ENCODE results near the gene ARHGAP44.
"Not testable (repeated sequence)": the region's sequence is repeated elsewhere in the genome, so short reads cannot be mapped to it uniquely, and the experiment has no call there.

The ARHGAP44 gene

DNA sequence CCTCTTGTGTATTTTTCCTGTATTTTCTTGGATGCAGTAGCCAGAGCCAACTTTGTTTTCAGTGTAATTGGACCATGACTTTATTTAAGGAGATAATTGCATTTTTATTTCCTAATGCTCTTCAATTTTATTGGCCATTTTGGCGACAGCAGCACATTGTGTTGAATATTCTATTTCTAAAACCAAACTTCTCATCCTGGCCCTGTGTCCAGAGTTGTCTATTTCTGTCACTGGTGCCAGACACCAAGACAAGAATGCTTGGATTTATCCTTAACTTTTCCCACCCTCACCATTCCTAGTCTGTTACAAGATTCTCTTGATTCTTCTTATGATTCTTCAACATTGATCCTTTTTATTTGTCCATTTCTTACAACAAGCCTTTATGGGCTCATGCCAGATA lies 37.1 kb downstream of the ARHGAP44 start:
- no peak for DNase-seq

DNA sequence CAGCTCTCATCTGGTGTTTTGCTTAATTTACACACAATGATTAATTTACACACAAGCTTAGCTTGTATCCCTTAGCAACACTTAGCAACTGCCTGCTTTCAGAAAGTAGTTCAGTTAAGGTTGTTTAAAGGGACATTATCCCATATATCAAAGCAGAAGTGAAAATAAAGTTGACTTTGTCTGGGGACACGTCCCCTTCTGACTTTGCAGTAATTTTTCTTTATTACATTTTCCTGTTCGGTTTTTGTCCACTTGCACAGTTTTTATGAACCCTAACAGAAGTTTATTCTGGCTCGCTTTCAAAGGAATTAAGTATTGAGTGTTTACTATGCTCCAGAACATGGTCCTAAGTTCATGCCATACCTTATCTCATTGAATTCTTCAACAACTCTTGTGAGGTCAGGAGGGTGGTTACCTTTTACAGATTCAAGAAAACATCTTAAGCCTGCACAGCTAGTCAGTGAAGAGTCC lies 41.5 kb downstream of the ARHGAP44 start:
- DNase-seq: no peak

GRCh38 chr17:12831839-12832238 lies 42.5 kb downstream of the ARHGAP44 start:
- DNase-seq: no peak

DNA sequence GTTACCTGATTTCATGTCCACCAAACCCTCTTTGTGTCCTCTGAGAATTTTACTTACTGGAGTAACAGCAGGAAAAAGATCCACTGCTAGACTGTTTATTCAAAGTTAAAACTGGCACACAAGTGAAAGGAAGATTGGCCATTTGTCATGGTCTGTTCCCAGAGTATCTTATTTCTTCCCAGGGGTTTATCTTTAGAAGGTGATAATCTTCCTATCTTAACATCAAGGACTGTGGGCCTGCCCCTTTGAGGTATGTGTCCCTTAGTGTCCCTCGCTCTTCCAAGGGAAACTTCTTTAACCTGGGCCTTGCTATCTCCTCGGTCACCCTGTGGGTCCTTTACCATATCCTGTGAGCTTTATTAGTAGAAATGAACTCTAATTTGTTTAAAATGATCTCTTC lies 49.7 kb downstream of the ARHGAP44 start:
- DNase-seq: no peak

DNA sequence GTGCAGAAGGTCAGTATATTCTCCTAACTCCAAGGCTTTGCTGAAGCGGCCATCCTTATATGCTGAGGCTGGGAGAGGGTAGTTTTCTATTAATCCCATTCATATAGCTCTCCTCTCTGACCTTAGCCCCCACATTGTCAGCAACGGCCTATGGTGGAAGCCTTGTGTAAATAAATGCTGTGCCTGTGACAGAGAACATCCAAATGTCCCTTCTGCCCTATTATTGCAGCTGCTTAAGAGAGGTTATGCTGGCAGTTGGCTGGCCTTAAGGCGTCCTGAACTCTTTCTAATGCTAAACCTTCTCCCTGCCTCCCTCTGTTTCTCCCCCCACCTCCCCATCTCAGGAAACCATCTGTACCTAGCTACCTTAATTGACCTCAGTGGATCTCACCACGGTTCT lies 53.6 kb downstream of the ARHGAP44 start:
- no peak for DNase-seq

DNA sequence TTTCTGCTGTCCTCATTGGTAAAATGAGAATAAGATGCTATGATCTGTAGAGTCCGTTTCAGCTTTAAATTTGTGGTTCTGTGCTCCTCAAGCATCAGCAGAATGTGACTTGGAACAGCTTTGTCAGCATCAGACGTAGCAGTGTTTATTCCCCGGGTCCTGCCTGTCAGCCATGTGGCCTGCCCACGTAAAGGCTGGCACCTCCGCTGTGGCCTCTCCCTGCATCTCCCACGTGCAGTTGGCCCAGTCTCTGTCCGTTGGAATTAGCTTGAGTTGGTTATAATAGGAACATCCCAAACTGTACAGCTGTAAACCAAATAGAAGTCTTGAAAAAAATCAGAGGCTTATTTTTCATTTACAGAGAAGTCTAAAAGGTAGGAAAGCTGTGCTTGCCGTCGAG lies 61.7 kb downstream of the ARHGAP44 start:
- DNase-seq: no peak

DNA sequence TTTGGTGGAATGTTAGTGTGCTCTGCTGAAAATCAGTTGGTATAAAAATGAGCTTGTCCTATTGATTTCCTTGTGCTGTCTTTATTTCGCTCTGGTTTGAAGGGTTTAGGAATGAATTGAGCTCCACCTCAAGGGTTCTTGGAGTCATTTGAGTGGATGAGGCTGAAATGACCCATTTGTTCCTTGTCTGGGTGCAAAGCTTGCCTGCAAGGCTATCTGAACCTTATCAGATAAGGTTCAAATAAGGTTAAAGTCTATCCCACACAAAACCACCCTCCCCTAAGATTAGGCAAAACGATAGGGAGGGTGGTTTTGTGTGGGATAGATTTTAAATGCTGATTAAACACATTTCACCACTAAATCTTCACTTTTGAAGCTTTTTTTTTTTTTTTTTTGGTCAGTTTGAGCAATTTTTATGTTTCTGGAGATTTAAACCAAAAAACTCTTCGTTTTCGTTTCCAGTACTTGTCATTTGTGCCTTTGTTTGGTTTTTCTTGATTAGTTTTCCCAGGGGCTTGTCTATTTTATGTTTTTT lies 62.7 kb downstream of the ARHGAP44 start:
- no peak for DNase-seq

DNA sequence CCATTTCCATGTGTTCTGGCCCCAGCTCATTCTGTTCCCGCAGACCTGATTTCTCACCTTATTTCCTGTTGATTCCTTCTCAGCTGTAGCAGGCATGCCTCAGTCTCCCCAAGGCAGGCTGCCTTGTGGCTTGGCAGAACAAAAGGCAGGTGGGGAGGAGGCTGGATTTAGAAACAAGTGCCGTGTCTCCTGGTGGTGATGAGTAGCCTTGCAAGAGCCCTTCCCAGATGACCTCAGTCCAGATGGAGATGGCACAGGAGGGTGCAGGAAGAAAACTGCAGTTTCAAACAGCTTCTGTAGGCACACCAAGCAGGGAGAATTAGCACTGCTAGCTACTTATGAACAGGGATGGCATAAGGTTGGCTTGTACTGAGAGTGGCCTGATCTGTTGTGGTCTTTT lies 64.6 kb downstream of the ARHGAP44 start:
- no peak for DNase-seq

- DNase-seq: no peak
Measured at GRCh38 chr17:12856416-12856815, 67.1 kb downstream of the ARHGAP44 start.

DNA sequence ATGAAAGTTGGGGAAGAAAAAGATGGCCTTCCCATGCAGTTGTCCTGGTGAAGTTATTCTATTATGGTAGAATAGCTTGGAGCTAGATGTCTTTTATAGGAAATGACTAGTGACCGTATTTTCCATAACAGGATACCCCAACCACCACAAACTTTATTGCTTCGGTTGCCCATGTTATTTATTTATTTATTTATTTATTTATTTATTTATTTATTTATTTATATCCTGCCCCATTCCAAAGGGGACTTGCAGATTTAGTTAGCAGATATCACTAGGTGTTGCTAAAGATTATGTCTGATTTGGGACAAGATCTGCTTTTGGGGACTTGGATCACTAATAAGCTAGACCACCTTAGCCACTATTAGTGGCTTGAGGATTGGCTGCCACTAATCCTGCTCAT lies 68.3 kb downstream of the ARHGAP44 start:
- no peak for DNase-seq

DNA sequence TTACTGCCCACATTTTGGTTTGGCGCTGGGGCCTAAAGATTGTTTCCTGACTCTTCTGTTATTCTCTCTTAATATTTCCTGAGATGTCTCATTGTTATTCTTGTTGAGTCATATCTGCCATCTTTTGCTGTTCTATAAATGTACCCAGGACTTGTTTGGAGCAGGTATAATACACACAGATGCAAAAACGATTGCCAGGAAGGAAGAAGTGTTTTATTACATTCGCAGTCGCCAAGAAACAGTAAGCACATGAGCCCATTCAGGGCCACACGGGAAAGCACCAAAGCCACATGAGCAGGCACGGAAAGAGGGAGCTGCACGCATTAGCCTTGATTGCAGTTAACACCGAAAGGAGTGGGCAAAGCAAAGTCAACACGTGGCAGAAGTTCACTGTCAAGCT lies 70.2 kb downstream of the ARHGAP44 start:
- no peak for DNase-seq

DNA sequence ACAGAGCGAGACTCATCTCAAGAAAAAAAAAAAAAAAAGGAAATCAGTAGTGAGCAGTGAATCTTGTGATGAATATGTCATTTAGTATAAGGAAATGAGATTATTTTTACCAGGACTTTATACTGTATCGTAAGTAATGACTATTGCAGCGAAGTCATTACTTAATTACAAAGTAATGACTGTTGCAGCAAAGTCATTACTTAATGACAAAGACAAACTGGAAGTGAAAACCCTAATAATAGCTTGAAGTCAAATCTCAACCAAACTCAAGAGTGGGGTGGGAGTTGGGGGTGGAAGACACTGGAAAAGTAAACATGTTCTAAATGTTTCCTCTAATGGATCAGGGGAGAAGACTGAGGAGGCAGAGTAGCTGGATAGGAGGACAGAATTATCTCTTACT lies 76.5 kb downstream of the ARHGAP44 start:
- DNase-seq: no peak

DNA sequence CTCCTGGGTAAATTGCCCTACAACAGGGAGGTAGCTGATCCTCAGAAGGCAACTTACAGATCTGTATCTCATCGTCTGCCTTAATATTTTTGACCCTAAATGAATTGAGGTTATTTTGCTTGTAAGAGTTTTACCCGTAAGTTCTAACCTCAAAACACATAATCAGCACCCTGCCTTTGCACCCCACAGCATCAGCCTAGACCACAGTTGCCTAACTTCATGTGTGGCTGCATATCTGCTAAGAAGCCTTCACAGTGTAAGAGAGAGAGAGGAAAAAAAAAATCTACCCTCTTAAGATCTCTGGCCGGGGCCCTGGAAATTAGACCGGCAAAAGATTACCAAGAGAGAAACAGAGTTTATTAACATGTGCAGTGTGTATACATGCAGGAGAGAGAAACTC lies 76.9 kb downstream of the ARHGAP44 start:
- DNase-seq: no peak

DNA sequence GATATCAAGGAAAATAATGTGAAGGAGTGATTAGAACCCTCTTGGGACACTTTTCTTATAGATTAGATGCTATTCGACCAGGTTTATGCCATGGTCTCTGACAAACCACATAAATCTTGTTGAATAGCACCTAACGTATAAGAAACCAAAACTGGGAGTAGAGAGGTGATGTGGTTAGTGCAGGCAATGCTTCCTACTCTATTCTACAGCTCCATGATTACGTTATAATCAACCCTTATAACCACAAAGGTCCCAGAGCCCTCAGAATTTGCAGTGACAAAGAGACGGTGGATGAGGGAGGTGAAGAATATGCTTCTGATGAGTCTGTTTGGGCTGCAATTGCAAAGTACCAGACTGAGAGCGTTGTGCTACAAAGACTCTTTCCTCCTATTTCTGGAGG lies 78.4 kb downstream of the ARHGAP44 start:
- DNase-seq: no peak

GRCh38 chr17:12873415-12874125 lies 84.3 kb downstream of the ARHGAP44 start:
- DNase-seq: not testable (repeated sequence)

DNA sequence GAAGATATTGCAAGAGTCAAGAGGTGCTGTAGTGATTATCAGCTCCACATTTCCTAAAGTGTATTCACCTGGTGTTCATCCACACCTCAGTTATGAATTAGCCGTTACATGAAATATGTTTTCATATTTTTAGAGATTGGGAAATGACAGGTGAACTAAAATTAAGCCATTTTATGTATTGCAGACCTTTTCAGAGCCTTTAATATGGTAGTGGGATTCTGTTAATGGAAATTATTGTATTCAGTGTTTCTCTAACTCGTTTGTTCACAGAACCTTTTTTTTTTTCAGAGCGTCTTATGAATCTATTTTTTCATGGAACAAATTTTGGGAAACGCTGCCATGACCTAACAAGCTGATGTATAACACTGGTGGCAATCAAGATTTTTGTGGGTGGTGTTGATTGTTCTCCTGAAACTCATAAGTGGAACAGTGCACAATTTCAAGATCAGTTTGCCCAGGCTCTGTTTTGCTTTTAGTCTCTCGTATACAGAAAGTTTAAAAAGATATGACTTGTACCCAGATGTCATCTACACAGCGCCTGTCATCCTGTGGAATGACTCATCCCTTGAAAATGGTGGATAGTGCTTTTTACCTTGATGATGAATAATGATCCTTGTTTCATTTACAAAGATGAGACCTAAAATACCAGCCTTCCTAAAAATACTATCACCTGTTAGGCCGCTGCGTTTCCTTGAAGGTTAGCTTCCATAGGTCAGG lies 88.8 kb downstream of the ARHGAP44 start:
- no peak for DNase-seq

GRCh38 chr17:12879096-12879495 lies 89.8 kb downstream of the ARHGAP44 start:
- not testable (repeated sequence) for DNase-seq

- no peak for DNase-seq
Measured at GRCh38 chr17:12883472-12883871, 94.2 kb downstream of the ARHGAP44 start.

GRCh38 chr17:12887088-12887487 lies 97.8 kb downstream of the ARHGAP44 start:
- DNase-seq: no peak

- no peak for DNase-seq
Measured at GRCh38 chr17:12896180-12896785, 107.0 kb downstream of the ARHGAP44 start.

DNA sequence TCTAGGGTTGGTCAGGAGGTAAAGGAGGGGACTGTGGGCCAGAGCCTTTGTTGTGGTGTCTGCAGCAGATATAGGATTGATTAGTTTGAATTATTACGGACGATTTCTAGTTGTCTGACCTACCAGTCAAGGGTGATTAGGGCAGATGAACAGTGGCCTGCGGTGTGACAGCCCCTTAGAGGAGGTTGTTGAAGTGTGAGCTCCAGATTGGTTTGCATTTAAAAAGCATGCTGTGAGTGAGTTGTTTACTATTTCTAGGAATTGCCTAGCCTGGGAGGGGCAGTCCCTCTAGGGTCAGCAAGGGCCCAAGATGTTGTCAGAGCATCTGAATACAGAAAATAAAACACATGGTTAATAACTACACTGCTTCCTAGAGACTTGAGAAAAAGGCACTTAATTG lies 108.8 kb downstream of the ARHGAP44 start:
- DNase-seq: no peak

GRCh38 chr17:12899604-12900003 lies 110.3 kb downstream of the ARHGAP44 start:
- DNase-seq: no peak

GRCh38 chr17:12900474-12900873 lies 111.2 kb downstream of the ARHGAP44 start:
- no peak for DNase-seq

- DNase-seq: no peak
Measured at GRCh38 chr17:12902046-12902445, 112.7 kb downstream of the ARHGAP44 start.

Data from activated effector memory CD4-positive, alpha-beta T cell treated with anti-CD3 and anti-CD28 coated beads, Interleukin-2, amount 50 U/mL, for 16 hours (primary cell).